Liver (tissue), 3 donors: ENCODE results near the gene SLC9A3.

ENCODE experiments used
- EGR1 ChIP-seq, 2 donors: IDR thresholded peaks; 2 replicates each; pipeline ENCODE4 v1.6.1; 2016 to 2018; ENCODE audit warnings: antibody characterized with exemption in 2 of 2, low read depth in 2 of 2
- FOXA1 ChIP-seq: IDR thresholded peaks from 2 replicates; pipeline ENCODE4 v1.6.1; 2016; ENCODE audit warnings: antibody characterized with exemption
- GABPA ChIP-seq, 2 donors: IDR thresholded peaks in 1 of 2; conservative IDR thresholded peaks in 1 of 2; 2 replicates each; pipeline ENCODE4 v1.6.1; 2016; ENCODE audit warnings: antibody characterized with exemption in 2 of 2, mild to moderate bottlenecking in 1 of 2, moderate library complexity in 1 of 2
- JUND ChIP-seq, 2 donors: IDR thresholded peaks; 2 replicates each; pipeline ENCODE4 v1.6.1; 2016; ENCODE audit warnings: antibody characterized with exemption in 2 of 2
- MAX ChIP-seq: IDR thresholded peaks from 2 replicates; pipeline ENCODE4 v1.6.1; 2016; ENCODE audit warnings: antibody characterized with exemption
- NR2F2 ChIP-seq: IDR thresholded peaks from 2 replicates; pipeline ENCODE4 v1.6.1; 2016; ENCODE audit warnings: antibody characterized with exemption
- REST ChIP-seq: IDR thresholded peaks from 2 replicates; pipeline ENCODE4 v1.6.1; 2016; ENCODE audit warnings: antibody characterized with exemption, mild to moderate bottlenecking
- RXRA ChIP-seq, 2 donors: IDR thresholded peaks; 2 replicates each; pipeline ENCODE4 v1.6.1; 2017 to 2018; ENCODE audit warnings: antibody characterized with exemption in 2 of 2, mild to moderate bottlenecking in 1 of 2
- SP1 ChIP-seq: IDR thresholded peaks from 2 replicates; pipeline ENCODE4 v1.6.1; 2018; ENCODE audit warnings: antibody characterized with exemption, mild to moderate bottlenecking
- TAF1 ChIP-seq: conservative IDR thresholded peaks from 2 replicates; pipeline ENCODE4 v1.6.1; 2016; ENCODE audit warnings: antibody characterized with exemption, mild to moderate bottlenecking
- TF ChIP-seq, protein P1 (sequence below): fragments of 150-350 bp; IDR thresholded peaks from 2 replicates; pipeline ENCODE4 v1.5.1; 2017; ENCODE audit warnings: improper control_type of control experiment, low read depth, low read length; ENCODE audit not compliant: missing input control
- TF ChIP-seq, protein P2 (sequence below): IDR thresholded peaks from 2 replicates; pipeline ENCODE4 v1.6.1; 2016; ENCODE audit warnings: antibody characterized with exemption
- TF ChIP-seq, protein P3 (sequence below): IDR thresholded peaks from 2 replicates; pipeline ENCODE4 v1.6.1; 2016; ENCODE audit warnings: antibody characterized with exemption
- donor health status: healthy.
- donor health status: healthy.

DNA sequence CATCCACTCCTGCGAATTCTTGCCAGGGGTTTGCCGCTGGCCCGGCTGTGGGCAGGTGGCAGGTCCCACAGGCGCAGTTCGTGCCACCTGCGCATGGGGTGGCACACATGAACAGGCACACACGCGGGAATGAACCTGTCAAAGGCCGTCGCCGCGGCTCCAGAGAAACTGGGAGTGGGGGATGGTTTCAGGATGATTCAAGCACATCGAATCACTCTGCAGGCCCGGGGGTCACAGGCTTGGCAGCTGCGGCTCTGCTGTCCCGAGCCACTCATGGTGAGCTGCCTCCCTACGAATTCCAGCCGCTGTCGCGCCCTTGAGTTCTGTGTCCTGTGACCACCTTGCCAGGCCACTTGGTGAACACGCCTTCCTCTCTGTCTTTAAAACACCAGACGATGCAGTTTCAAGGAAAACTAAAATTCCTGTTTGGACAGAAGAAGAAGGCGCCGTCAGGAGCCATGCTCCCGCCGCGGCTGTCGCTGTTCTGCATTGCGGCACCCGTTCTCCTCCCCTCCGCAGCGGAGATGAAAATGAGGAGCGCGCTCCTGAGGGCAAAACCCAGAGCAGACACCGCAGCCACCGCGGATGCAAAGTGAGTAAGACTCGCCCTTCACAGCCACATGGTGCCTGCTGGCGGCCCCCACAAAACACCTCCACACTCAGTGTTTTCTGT is 96.7 kb downstream of the SLC9A3 start:
- TF ChIP-seq, protein P1, sequence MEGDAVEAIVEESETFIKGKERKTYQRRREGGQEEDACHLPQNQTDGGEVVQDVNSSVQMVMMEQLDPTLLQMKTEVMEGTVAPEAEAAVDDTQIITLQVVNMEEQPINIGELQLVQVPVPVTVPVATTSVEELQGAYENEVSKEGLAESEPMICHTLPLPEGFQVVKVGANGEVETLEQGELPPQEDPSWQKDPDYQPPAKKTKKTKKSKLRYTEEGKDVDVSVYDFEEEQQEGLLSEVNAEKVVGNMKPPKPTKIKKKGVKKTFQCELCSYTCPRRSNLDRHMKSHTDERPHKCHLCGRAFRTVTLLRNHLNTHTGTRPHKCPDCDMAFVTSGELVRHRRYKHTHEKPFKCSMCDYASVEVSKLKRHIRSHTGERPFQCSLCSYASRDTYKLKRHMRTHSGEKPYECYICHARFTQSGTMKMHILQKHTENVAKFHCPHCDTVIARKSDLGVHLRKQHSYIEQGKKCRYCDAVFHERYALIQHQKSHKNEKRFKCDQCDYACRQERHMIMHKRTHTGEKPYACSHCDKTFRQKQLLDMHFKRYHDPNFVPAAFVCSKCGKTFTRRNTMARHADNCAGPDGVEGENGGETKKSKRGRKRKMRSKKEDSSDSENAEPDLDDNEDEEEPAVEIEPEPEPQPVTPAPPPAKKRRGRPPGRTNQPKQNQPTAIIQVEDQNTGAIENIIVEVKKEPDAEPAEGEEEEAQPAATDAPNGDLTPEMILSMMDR = no peak
- TF ChIP-seq, protein P2, sequence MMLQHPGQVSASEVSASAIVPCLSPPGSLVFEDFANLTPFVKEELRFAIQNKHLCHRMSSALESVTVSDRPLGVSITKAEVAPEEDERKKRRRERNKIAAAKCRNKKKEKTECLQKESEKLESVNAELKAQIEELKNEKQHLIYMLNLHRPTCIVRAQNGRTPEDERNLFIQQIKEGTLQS = no peak
- TF ChIP-seq MAX (no peak), RXRA (IDR thresholded peaks at IDR 0.05) (no peak), FOXA1 (no peak), JUND (IDR thresholded peaks at IDR 0.05) (no peak), REST (no peak), EGR1 (IDR thresholded peaks at IDR 0.05; ENCODE audit: low read depth in 2 of 2) (no peak), SP1 (no peak), TAF1 (no peak), NR2F2 (no peak), GABPA (IDR thresholded peaks at IDR 0.05 in 1 of 2, conservative IDR thresholded peaks at IDR 0.05 in 1 of 2) (no peak)
- TF ChIP-seq, protein P3, sequence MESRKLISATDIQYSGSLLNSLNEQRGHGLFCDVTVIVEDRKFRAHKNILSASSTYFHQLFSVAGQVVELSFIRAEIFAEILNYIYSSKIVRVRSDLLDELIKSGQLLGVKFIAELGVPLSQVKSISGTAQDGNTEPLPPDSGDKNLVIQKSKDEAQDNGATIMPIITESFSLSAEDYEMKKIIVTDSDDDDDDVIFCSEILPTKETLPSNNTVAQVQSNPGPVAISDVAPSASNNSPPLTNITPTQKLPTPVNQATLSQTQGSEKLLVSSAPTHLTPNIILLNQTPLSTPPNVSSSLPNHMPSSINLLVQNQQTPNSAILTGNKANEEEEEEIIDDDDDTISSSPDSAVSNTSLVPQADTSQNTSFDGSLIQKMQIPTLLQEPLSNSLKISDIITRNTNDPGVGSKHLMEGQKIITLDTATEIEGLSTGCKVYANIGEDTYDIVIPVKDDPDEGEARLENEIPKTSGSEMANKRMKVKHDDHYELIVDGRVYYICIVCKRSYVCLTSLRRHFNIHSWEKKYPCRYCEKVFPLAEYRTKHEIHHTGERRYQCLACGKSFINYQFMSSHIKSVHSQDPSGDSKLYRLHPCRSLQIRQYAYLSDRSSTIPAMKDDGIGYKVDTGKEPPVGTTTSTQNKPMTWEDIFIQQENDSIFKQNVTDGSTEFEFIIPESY = no peak
